ENCODE data around the gene PIPOX.

- no peak for TF ChIP-seq CTCF (IDR thresholded peaks at IDR 0.05)
- no peak for TF ChIP-seq POLR2A (IDR thresholded peaks at IDR 0.05)
- no peak for TF ChIP-seq EP300 (IDR thresholded peaks at IDR 0.05)
- no peak for TF ChIP-seq POLR2AphosphoS5 (IDR thresholded peaks at IDR 0.05)
These were observed 59.1 kb downstream of the PIPOX start for GRCh38 chr17:29102046-29102445.

Data from sigmoid colon (tissue), 4 donors.